BLaER1 (cell line): ENCODE measurements around the gene TPCN2.

Source experiments
- H3K27ac ChIP-seq: shearing (Covaris generic); formaldehyde crosslinking; 2 replicates; pipeline ENCODE4 v1.8.1; 2022
- H3K27me3 ChIP-seq: shearing (Covaris generic); formaldehyde crosslinking; 2 replicates; pipeline ENCODE4 v1.8.1; 2022
- H3K36me3 ChIP-seq: shearing (Covaris generic); formaldehyde crosslinking; 2 replicates; pipeline ENCODE4 v1.8.1; 2022
- H3K4me1 ChIP-seq: shearing (Covaris generic); formaldehyde crosslinking; 2 replicates; pipeline ENCODE4 v1.8.1; 2022
- H3K4me2 ChIP-seq: shearing (Covaris generic); formaldehyde crosslinking; 2 replicates; pipeline ENCODE4 v1.8.1; 2022
- H3K4me3 ChIP-seq: shearing (Covaris generic); formaldehyde crosslinking; 2 replicates; pipeline ENCODE4 v1.8.1; 2022
- H3K9ac ChIP-seq: shearing (Covaris generic); formaldehyde crosslinking; 2 replicates; pipeline ENCODE4 v1.8.1; 2022
- H3K9me3 ChIP-seq: shearing (Covaris generic); formaldehyde crosslinking; 2 replicates; pipeline ENCODE4 v1.8.1; 2022
- H4K20me1 ChIP-seq: shearing (Covaris generic); formaldehyde crosslinking; 2 replicates; pipeline ENCODE4 v1.8.1; 2022
- Cebpa-rat ChIP-seq: shearing (Covaris generic); IDR thresholded peaks from 2 replicates; pipeline ENCODE4 v1.8.1; 2022

Gene TPCN2

DNA sequence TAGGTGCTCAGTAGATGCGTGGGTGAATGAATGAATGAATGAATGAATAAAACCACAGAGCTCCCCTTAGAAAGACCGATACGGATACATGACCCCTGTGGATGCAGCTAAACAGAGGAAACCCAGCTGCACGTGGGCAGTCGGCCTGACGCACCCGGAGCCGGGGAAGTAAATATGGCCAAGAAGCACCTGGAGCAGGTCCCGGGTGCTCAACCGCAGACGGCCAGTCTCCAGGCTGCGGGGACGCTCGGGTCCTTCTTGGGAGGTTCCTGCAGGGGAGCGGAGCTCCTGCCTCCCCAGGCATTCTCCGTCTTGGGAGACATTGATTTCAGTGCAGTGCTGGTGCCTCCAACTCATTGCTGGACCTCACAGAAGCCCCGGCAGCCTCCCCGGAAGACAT lies 11.7 kb upstream of the TPCN2 start:
- H4K20me1 ChIP-seq, result no peaks in the 10 kb centered on the region
- no peak overlapping the region for H3K9ac ChIP-seq
- H3K9me3 ChIP-seq, result no peaks in the 10 kb centered on the region
- no peak overlapping the region for H3K27ac ChIP-seq
- peaks cover 51% of the 10 kb centered on the region for H3K4me1 ChIP-seq
- no peaks in the 10 kb centered on the region for H3K27me3 ChIP-seq
- no peaks in the 10 kb centered on the region for H3K36me3 ChIP-seq
- H3K4me2 ChIP-seq, result no peak overlapping the region
- no peak overlapping the region for H3K4me3 ChIP-seq
- no peak for TF ChIP-seq Cebpa-rat

DNA sequence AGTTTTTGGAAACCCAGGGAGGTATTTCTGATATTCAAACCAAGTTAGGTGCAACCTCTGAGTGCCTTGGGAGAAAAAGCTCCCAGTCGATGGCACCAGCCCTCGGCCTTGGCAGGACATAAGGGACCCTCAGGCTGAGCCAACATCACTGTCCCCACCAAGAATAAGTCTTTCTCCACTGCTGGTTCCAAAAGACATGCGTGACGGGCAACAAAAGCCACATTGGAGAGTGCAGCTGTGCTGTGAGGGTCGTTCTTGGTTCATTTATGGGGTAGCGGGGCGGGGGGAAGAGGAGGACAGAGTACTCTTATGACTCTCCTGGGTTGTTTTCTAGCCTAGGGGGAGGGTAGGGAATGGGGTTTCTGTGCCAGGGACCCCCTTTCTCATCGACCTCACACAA lies 11.2 kb upstream of the TPCN2 start:
- Histone ChIP-seq H3K36me3 (no peaks in the 10 kb centered on the region), H3K9ac (no peak overlapping the region)
- no peak for TF ChIP-seq Cebpa-rat

DNA sequence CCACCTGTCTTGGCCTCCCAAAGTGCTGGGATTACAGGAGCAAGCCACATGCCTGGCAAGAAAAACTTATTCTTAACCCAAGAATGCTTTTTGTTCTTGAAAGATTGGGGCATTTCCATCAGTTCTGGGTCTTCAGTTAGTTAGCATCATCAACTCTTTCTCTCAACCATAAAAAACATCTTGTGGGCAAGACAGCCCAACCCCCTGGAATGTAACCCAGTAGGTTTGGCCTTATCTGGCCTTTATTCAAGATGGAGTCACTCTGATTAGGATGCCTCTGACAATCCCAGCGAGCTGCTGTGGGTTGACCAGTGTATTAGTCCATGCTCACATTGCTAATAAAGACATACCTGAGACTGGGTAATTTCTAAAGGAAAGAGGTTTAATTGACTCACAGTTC lies 9.2 kb upstream of the TPCN2 start:
- Histone ChIP-seq H3K36me3 (no peaks in the 10 kb centered on the region), H3K9me3 (no peaks in the 10 kb centered on the region), H3K4me3 (no peak overlapping the region), H4K20me1 (no peaks in the 10 kb centered on the region), H3K27me3 (no peaks in the 10 kb centered on the region), H3K9ac (no peak overlapping the region), H3K4me2 (peak overlapping the region; percentile 85), H3K4me1 (peaks cover 65% of the 10 kb centered on the region), H3K27ac (no peak overlapping the region)
- TF ChIP-seq Cebpa-rat, result no peak

More for the DNA sequence above, 11.2 kb upstream of the TPCN2 start:
- Histone ChIP-seq H3K27me3 (no peaks in the 10 kb centered on the region), H4K20me1 (no peaks in the 10 kb centered on the region), H3K9me3 (no peaks in the 10 kb centered on the region), H3K27ac (no peak overlapping the region), H3K4me1 (peaks cover 56% of the 10 kb centered on the region), H3K4me3 (no peak overlapping the region), H3K4me2 (no peak overlapping the region)

- no peak overlapping the region for H3K27ac ChIP-seq
- H3K9me3 ChIP-seq, result no peaks in the 10 kb centered on the region
- H3K4me1 ChIP-seq, result peaks cover 65% of the 10 kb centered on the region
These were observed 8.7 kb upstream of the TPCN2 start for GRCh38 chr11:69040051-69040450.

GRCh38 chr11:69040581-69041260 lies 8.0 kb upstream of the TPCN2 start:
- H3K9me3 ChIP-seq, result no peaks in the 10 kb centered on the region
- no peak overlapping the region for H3K9ac ChIP-seq
- no peaks in the 10 kb centered on the region for H3K36me3 ChIP-seq
- H3K4me1 ChIP-seq, result peaks cover 63% of the 10 kb centered on the region
- no peak overlapping the region for H3K4me3 ChIP-seq
- H4K20me1 ChIP-seq, result no peaks in the 10 kb centered on the region
- no peak for TF ChIP-seq Cebpa-rat
- H3K27ac ChIP-seq, result no peak overlapping the region
- no peaks in the 10 kb centered on the region for H3K27me3 ChIP-seq
- H3K4me2 ChIP-seq, result peak overlapping the region; percentile 85

More at GRCh38 chr11:69040051-69040450, 8.7 kb upstream of the TPCN2 start:
- TF ChIP-seq Cebpa-rat, result no peak
- Histone ChIP-seq H4K20me1 (no peaks in the 10 kb centered on the region), H3K4me2 (peak overlapping the region; percentile 85), H3K4me3 (no peak overlapping the region), H3K9ac (no peak overlapping the region), H3K27me3 (no peaks in the 10 kb centered on the region), H3K36me3 (no peaks in the 10 kb centered on the region)

- H3K4me2 ChIP-seq, result peak overlapping the region; percentile 85
- H3K4me1 ChIP-seq, result peaks cover 63% of the 10 kb centered on the region
- H3K9me3 ChIP-seq, result no peaks in the 10 kb centered on the region
- H3K4me3 ChIP-seq, result no peak overlapping the region
- no peak for TF ChIP-seq Cebpa-rat
- H3K27me3 ChIP-seq, result no peaks in the 10 kb centered on the region
- H3K27ac ChIP-seq, result no peak overlapping the region
- H3K9ac ChIP-seq, result no peak overlapping the region
- no peaks in the 10 kb centered on the region for H3K36me3 ChIP-seq
- H4K20me1 ChIP-seq, result no peaks in the 10 kb centered on the region
These were observed 7.2 kb upstream of the TPCN2 start for GRCh38 chr11:69041516-69041915.

DNA sequence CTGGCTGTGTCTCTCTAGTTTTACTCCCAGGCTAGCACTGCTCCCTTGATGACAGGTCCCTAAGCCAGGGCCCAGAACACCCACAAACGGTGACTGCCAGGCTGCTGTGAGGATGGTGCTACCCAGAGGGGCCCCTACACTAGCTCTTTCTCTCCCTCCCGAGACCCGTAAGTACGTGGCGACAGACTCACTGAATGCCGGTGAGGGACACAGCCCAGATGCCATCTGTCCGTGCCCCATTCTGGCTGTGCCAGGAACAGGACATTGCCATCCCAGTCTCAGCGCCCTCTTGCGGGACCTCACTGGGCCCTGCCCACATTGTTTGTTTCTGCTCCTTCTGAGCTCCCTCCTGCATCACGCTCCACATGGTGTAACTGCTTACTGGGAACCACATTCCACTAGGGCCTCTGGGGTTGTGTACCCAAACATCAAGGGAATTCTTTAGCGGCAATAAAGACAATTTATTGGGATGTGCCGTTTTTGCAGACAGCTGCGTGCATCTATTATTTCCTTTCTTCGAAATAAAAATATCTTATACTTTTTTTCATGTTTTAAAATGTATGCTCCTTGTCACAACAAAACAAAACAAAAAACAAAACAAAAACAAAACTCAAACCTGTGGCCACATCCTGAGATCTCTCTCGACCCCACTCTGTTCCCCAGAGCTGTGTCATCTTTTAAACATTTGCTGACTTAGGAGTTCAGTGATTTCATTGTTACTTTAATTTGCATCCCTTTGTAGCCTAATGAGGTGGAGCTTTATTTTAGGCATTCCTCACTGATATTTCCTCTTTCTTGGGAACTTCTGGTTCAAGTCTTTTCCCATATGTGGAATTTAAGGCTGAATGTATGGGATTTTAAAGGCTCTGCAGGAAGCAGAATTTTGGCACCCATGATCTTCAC lies 4.4 kb upstream of the TPCN2 start:
- Histone ChIP-seq H4K20me1 (no peaks in the 10 kb centered on the region; the same call in 1 of the 2 replicates), H3K36me3 (no peaks in the 10 kb centered on the region), H3K4me2 (peak overlapping the region; percentile 63), H3K4me3 (no peak overlapping the region), H3K9me3 (no peaks in the 10 kb centered on the region), H3K9ac (no peak overlapping the region), H3K27me3 (no peaks in the 10 kb centered on the region), H3K4me1 (peaks cover 71% of the 10 kb centered on the region), H3K27ac (no peak overlapping the region)
- TF ChIP-seq Cebpa-rat, result no peak

- Histone ChIP-seq H3K27ac (no peak overlapping the region), H4K20me1 (peaks cover 38% of the 10 kb centered on the region), H3K4me2 (peak overlapping the region; percentile 78), H3K9me3 (no peaks in the 10 kb centered on the region), H3K4me1 (peaks cover 71% of the 10 kb centered on the region), H3K27me3 (no peaks in the 10 kb centered on the region), H3K36me3 (no peaks in the 10 kb centered on the region), H3K9ac (no peak overlapping the region), H3K4me3 (peak overlapping the region; percentile 100; the same call in 1 of the 2 replicates)
- no peak for TF ChIP-seq Cebpa-rat
These were observed 570 bp upstream of the TPCN2 start for GRCh38 chr11:69048031-69048693.

- 0 out of 2 replicates have a peak, but pooled peaks cover 6% of the 10 kb centered on the region for H3K36me3 ChIP-seq
- H3K9me3 ChIP-seq, result no peaks in the 10 kb centered on the region
- H3K4me1 ChIP-seq, result peaks cover 71% of the 10 kb centered on the region
- no peaks in the 10 kb centered on the region for H3K27me3 ChIP-seq
- H3K4me3 ChIP-seq, result peak overlapping the region; percentile 100
- peaks cover 51% of the 10 kb centered on the region for H4K20me1 ChIP-seq
- H3K27ac ChIP-seq, result peak overlapping the region; percentile 95
- no peak for TF ChIP-seq Cebpa-rat
- H3K4me2 ChIP-seq, result peak overlapping the region; percentile 98
- peak overlapping the region; percentile 96 for H3K9ac ChIP-seq
These were observed 747 bp downstream of the TPCN2 start for GRCh38 chr11:69049490-69049867.
